Measurements from ENCODE around the gene SYNGR4.

Gene SYNGR4

DNA sequence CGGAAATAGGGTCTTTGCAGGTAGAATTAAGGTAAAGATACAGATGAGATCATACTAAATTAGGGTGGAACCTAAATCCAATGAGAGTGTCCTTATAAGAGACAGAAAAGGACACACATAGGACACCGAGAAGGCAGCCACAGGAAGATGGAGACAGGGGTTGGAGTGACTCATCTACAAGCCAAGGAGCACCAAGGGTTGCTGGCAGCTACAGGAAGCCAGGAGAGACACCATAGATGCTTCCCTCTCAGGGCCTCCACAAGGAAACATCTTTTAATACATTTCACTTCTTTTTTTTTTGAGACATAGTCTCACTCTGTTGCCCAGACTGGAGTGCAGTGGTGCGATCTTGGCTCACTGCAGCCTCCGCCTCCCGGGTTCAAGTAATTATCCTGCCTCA, 10.5 kb upstream of the SYNGR4 start:
- H3K4me3 ChIP-seq (ENCODE audit: low read length): no peak overlapping the region
- TF ChIP-seq, protein P1, sequence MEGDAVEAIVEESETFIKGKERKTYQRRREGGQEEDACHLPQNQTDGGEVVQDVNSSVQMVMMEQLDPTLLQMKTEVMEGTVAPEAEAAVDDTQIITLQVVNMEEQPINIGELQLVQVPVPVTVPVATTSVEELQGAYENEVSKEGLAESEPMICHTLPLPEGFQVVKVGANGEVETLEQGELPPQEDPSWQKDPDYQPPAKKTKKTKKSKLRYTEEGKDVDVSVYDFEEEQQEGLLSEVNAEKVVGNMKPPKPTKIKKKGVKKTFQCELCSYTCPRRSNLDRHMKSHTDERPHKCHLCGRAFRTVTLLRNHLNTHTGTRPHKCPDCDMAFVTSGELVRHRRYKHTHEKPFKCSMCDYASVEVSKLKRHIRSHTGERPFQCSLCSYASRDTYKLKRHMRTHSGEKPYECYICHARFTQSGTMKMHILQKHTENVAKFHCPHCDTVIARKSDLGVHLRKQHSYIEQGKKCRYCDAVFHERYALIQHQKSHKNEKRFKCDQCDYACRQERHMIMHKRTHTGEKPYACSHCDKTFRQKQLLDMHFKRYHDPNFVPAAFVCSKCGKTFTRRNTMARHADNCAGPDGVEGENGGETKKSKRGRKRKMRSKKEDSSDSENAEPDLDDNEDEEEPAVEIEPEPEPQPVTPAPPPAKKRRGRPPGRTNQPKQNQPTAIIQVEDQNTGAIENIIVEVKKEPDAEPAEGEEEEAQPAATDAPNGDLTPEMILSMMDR (conservative IDR thresholded peaks at IDR 0.05; ENCODE audit: low read depth, low read length): no peak
- no peak for DNase-seq (ENCODE audit: low read depth)

DNA sequence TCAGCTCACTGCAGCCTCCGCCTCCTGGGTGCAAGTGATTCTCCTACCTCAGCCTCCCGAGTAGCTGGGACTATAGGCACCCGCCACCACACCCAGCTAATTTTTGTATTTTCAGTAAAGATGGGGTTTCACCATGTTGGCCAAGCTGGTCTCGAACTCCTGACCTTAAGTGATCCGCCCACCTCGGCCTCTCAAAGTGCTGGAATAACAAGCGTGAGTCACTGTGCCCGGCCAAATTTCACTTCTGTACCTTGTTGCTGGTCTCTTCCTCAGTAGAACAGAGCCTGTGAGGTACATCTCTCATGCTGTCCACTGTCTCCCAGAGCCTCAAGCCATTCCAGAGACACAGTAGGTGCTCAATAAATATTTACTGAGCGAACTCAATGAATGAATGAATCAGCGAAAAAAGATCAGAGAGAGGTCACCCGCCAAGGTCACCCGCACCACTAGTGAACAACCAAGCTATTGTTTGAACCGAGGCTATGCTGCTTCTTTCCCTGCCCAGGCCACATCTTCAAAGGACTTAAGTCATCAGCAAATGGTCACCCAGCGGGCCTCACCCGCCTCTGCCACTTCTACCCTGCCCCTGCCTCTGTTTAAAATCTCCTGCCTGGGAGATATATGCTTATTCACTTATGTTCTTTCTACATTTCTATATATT, 9.7 kb upstream of the SYNGR4 start:
- TF ChIP-seq, protein P1 (conservative IDR thresholded peaks at IDR 0.05; ENCODE audit: low read depth, low read length): no peak
- no peak overlapping the region for H3K4me3 ChIP-seq (ENCODE audit: low read length)
- DNase-seq (ENCODE audit: low read depth): no peak

DNA sequence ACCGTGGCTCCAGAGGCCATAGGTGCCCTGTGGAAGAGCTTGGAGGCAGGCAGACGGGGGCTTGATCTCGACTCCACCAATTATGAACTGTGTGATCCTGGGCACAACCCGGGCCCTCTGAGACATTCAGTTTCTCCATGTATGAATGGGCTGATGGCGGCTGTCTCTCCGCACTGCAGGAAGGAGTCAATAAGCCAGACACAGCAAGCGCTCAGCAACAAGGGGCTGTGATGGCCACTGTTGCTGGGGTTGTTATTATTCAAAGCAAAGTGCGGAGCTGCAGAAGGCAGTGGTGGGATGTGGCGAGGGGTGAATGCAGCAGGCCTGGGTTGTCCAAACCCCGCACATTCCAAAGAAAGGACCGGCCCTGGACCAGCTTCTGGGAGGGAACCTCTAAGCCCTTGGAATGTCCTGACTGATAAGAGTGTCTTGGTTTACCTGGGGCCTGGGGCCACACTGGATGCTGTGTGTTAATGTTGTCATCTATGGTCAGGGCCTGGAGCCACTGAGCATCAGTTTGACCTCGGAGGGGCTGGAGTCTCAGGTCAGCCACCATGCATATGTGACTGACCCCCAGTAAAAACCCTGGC, 8.7 kb upstream of the SYNGR4 start:
- DNase-seq (ENCODE audit: low read depth): no peak
- H3K4me3 ChIP-seq (ENCODE audit: low read length): no peak overlapping the region
- TF ChIP-seq, protein P1 (conservative IDR thresholded peaks at IDR 0.05; ENCODE audit: low read depth, low read length): no peak

DNA sequence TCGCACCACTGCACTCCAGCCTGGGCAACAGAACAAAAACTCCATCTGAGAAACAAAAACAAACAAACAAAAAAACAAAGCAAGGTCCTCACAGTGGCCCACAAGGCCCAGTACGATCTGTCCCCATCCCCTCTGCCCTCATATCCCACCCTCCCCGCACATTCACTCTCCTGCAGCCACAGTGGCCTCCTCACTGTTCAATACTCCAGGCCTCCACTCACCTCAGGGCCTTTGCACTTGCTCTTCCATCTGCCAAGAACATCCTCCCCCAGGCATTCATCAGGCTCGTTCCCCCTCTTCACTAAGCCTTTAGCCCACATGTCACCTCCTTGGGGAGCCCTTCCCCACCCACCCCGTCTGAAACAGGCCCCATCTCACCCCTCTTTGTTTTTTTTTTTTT, 5.0 kb upstream of the SYNGR4 start:
- TF ChIP-seq, protein P1 (conservative IDR thresholded peaks at IDR 0.05; ENCODE audit: low read depth, low read length): no peak
- DNase-seq (ENCODE audit: low read depth): no peak
- no peak overlapping the region for H3K4me3 ChIP-seq (ENCODE audit: low read length)

DNA sequence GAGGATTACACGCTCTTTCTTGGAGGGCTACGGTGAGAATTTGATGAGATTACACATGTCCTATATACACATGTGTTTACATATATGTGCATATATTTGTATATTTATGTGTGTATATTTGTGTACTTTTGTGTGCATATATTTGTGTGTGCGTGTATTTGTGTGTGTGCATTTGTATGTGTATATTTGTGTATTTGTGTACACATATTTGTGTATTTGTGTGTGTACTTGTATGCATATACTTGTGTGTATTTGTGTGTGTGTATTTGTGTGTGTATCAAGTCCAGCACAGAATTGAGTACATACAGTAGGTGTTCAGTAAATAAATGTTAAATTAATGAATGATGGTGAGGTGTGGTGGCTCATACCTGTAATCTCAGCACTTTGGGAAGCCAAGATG, 2.3 kb upstream of the SYNGR4 start:
- TF ChIP-seq, protein P1 (conservative IDR thresholded peaks at IDR 0.05; ENCODE audit: low read depth, low read length): no peak

DNA sequence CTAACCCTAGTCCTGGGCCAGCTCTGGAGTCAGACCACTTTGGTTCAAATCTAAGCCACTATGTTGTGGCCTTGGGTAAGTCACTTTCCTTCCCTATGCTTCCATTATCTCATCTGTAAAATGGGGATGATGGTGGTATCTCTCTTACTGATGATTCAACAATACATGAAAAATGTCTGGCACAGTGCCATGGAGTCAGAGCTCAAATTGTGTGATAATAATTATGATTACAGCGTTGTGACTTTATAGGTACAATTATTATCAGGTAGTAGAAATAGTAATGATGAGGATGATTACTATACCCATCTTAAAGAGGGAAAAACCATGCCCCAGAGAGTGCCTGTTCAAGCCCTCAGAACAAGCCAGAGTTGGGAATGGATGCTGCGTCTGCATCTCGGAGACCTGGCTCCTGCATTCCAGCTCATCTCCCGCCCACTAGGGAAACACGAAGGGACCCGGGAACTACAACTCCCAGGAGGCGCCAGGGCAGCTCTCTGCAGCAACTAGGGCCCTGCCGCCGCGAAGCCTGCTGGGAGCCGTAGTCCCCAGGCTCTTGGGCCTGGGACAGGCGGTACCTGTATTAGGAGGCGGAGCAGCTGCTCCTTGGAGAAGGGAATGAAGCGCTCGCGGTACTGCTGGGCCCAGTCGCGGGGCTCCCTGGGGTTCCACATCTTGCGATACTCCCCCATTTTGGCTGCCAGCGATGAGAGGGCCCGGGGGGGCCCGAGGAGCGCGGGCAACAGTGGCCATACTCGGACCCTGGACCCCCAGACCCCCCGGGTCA, 1.3 kb upstream of the SYNGR4 start:
- DNase-seq (ENCODE audit: low read depth): peak; percentile 80
- peak overlapping the region; percentile 55 for H3K4me3 ChIP-seq (ENCODE audit: low read length)
- TF ChIP-seq, protein P1 (conservative IDR thresholded peaks at IDR 0.05; ENCODE audit: low read depth, low read length): no peak

More for the DNA sequence above, 2.3 kb upstream of the SYNGR4 start:
- DNase-seq (ENCODE audit: low read depth): no peak
- no peak overlapping the region for H3K4me3 ChIP-seq (ENCODE audit: low read length)

Data from retinal pigment epithelial cell (primary cell).